Renal cortical epithelial cell (primary cell): ENCODE results near the gene KCMF1. TPM values are rescaled to one million over a fixed set of nuclear protein-coding genes. Genes with fewer than 3 reads are reported as not detected.

ENCODE experiments used
- DNase-seq: peaks from one replicate; pipeline ENCODE4 v3.0.0-alpha.2; 2011; ENCODE audit warnings: low read depth
- total RNA-seq: library from RNA; depleted of rRNA; stranded (reverse); fragments of >200 nt; gene quantifications from 2 replicates; pipeline ENCODE4 v1.2.3, GENCODE V29; 2014

The KCMF1 gene
- total RNA-seq, 1 donor from 2014 or later: 109 TPM

- no peak for DNase-seq
Measured at GRCh38 chr2:84956334-84957297, 14.3 kb upstream of the KCMF1 start.

GRCh38 chr2:84957771-84958134 is 13.2 kb upstream of the KCMF1 start:
- DNase-seq: no peak

GRCh38 chr2:84958135-84959059 is 12.6 kb upstream of the KCMF1 start:
- DNase-seq: peak; percentile 100

GRCh38 chr2:84959095-84959565 is 11.8 kb upstream of the KCMF1 start:
- peak; percentile 93 for DNase-seq

- peak; percentile 43 for DNase-seq
Measured at GRCh38 chr2:84959566-84960506, 11.1 kb upstream of the KCMF1 start.

GRCh38 chr2:84962917-84963316 is 8.0 kb upstream of the KCMF1 start:
- no peak for DNase-seq

- no peak for DNase-seq
Measured at GRCh38 chr2:84963323-84963691, 7.7 kb upstream of the KCMF1 start.

- DNase-seq: peak; percentile 95
Measured at GRCh38 chr2:84963692-84964405, 7.1 kb upstream of the KCMF1 start.

- DNase-seq: no peak
Measured at GRCh38 chr2:84964406-84965191, 6.4 kb upstream of the KCMF1 start.

- no peak for DNase-seq
Measured at GRCh38 chr2:84965192-84965516, 5.8 kb upstream of the KCMF1 start.

- DNase-seq: no peak
Measured at GRCh38 chr2:84965827-84966226, 5.1 kb upstream of the KCMF1 start.

- no peak for DNase-seq
Measured at GRCh38 chr2:84966731-84967130, 4.2 kb upstream of the KCMF1 start.

GRCh38 chr2:84969511-84970209 is 1.3 kb upstream of the KCMF1 start:
- DNase-seq: no peak

- DNase-seq: no peak
Measured at GRCh38 chr2:84970210-84970867, 622 bp upstream of the KCMF1 start.

- no peak for DNase-seq
Measured at GRCh38 chr2:84971510-84972206, 697 bp downstream of the KCMF1 start.

- DNase-seq: no peak
Measured at GRCh38 chr2:84972207-84972783, 1.3 kb downstream of the KCMF1 start.

- DNase-seq: no peak
Measured at GRCh38 chr2:84972932-84973331, 2.0 kb downstream of the KCMF1 start.
